ENCODE data around the gene MBNL1.
"Not testable (repeated sequence)": the region's sequence is repeated elsewhere in the genome, so short reads cannot be mapped to it uniquely, and the experiment has no call there.

MBNL1 gene

DNA sequence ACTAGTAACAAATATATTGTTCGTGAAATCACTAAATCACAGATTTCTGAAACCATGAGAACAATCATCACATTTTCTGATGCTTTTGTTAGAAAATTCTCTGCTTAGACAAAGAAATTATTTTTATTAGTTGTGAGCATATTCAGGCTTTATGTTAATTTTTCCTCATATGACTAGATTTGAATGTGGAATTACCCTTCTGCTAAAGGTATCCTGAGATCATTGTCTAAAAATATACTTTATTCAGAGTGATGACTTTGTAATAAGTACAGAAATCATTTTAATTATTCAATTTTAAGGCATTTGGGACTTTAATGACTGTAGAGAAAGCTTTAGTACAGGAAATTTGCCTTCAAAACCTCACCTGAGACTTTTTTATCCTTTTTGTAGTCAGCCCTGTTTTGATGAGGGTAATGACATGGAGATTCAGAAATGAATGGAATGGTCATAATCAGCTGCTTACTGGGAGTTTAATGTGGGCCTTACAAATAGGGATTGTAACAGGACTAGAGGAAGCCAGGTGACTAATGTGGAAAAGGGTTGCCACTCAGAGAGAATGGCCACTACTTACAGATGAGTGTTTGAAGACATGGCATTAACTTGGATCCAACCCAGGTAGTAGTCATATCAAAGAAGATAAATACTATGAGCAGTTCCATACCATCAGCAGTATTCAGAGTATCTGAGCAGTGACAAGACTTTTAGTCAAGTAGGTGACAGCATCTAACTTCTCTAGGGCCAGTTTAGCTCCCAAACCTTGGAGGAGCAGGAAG lies 148.3 kb downstream of the MBNL1 start:
- no peak for DNase-seq

DNA sequence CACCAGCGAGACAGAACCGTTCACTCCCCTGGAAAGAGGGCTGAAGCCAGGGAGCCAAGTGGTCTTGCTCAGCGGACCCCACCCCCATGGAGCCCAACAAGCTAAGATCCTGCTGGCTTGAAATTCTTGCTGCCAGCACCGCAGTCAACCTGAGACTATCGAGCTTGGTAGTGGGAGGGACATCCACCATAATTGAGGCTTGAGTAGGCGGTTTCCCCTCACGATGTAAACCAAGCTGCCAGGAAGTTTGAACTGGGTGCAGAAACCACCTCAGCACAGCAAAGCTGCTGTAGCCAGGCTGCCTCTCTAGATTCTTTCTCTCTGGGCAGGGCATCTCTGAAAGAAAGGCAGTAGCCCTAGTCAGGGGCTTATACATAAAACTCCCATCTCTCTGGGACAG lies 151.0 kb downstream of the MBNL1 start:
- DNase-seq: no peak

DNA sequence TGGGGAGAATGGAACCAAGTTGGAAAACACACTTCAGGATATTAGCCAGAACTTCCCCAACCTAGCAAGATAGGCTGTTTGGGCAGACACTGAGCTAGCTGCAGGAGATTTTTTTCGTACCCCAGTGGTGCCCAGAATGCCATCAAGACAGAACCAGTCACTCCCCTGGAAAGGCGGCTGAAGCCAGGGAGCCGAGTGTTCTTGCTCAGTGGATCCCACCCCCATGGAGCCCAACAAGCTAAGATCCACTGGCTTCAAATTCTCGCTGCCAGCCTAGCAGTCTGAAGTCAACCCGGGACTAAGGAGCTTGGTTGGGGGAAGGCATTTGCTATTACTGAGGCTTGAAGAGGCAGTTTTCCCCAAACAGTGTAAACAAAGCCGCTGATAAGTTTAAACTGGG lies 152.4 kb downstream of the MBNL1 start:
- no peak for DNase-seq

DNA sequence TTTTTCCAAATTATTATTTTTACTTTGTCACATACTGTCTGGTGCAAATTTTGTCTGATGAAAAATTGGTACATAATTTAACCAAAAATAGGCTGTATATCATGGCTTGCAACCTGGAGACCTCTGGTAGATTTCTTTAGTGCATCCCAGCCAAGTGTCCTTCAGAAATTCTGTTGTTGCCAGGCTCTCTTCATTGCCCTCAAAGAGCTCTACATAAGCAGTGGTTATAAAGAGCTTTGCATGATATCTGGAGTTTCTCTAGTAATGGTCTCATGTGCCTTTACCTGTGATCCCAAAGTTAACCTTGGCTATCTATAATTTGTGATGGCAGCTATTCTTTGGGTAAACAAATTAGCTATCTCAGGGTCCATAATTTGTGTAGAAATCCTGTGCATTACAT lies 157.7 kb downstream of the MBNL1 start:
- no peak for DNase-seq

DNA sequence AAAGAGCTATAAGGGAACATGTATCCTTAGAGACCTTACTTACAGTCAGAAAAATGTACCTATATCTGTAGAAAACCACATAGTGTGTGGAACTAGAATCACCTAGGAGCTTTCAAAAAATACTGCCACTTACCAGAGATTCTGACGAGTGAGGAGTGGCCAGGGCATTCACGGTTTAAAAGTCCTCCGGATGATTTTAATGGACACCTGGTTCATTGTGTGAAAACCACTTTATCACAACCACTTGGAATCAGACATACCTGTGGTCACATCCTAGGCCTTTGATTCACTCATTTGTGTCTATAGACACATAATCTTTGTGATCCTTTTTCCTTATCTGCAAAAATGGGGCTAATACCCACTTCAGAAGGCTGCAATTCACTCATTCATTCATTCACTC lies 159.8 kb downstream of the MBNL1 start:
- no peak for DNase-seq

DNA sequence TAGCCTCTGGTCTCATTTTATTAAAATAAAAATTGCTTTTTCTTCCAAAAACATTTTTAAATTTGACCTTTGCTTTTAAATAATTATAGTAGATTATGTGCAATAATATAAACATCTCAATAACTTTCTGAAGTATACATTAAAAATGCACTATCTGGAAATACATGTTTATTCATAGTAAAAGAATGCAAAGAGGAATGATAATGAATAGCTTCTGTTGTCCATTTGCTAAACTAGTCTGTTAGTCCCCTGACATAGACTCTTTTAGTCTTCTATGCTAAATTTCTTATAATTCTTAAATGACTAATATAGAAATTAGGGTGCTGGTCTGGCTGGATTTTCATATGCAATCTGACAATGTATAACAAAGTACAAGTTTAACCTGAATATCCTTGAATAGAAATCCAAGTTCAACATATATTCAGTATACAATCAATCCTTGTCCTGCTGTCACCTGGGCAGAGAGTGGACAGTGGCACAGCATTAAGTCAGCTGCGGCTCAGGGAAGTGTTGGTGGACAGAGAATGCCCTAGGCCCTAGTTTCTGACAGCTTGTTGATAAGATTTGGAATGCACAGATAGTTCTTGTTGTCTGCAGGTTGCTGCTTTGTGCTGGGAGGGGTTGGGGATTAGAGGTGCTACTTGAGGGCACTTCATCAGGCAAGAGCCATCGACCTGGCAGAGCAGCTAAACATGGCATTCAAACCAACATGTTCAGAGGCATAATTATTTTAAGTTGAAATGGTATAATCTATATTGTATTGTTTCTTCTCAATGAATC lies 161.7 kb downstream of the MBNL1 start:
- DNase-seq: no peak

DNA sequence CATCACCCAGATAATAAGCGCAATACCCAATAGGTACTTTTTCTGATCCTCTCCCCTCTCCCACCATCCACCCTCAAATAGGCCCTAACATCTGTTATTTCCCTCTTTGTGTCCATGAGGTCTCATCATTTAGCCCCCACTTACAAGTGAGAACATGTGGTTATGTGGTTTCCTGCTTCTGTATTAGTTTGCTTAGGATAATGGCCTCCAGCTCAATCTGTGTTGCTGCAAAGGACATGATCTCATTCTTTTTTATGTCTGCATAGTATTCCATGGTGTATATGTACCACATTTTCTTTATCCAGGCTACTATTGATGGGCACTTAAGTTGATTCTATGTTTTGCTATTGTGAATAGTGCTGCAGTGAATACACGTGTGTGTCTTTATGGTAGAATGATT lies 165.4 kb downstream of the MBNL1 start:
- DNase-seq: no peak

DNA sequence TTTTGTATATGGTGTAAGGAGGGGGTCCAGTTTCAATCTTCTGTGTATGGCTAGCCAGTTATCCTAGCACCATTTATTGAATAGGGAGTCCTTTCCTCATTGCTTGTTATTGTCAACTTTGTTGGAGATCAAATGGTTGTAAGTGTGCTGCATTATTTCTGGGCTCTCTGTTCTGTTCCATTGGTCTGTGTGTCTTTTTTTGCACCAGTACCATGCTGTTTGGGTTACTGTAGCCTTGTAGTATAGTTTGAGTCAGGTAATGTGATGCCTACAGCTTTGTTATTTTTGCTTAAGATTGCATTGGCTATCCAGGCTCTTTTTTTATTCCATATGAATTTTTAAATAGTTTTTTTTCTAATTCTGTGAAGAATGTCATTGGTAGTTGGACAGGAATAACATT lies 166.5 kb downstream of the MBNL1 start:
- not testable (repeated sequence) for DNase-seq

DNA sequence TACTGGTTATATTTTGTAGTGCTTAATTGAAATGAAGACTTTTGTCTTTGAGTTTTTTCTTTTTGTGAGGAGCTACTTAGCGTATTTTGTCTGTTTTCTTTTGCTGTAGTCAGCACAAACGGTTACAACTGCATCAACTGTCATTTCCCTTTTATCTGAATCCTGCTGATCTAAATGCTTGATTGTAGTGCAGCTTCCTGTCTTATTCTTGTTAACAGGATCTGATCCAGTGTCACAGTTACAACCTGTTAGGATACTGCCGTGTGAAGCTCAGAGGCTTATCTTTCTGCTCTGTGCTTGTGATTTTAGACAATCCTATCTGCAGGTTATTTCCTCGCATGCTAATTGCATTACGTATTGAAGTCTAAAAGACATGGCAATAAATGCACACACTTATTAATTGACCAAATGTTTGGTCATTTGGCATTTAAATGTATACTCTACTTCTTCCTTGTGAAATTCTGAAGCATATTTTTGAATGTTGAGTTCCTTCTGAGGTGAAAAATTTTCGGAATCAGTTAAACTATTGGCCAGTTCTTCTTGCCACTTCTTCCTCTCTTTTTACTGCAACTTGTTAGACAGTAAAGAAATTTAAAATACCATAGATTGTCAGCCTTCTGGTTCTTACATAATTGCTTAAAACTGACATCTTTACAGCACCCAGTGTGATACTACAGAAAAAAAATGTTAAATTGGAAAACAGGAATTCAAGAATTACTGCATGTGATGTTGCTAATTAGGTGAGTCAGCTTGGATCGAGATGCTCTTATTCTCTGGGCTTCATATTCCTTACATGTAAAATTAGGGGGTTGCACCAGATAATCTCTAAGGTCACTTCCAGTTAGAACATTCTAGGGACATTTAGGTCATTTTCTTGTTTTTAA lies 168.2 kb downstream of the MBNL1 start:
- DNase-seq: no peak

DNA sequence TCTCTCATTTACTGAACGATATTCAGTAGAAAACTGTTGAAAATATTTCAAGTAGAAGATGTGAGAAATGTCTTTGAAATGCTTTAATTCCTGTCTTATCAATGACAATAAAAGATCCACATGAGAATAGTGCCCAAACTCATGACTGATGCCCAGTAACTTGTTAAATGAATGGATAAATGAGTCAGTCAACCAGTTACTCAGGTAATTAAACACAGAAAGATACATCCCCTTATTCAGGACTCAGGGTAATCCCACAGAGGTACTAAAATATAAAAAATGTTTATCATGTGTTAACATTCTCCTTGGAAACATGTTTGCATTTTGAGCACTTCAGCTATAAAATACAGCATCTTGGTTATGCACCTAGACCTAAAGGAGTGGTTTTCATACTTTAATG lies 169.5 kb downstream of the MBNL1 start:
- no peak for DNase-seq

DNA sequence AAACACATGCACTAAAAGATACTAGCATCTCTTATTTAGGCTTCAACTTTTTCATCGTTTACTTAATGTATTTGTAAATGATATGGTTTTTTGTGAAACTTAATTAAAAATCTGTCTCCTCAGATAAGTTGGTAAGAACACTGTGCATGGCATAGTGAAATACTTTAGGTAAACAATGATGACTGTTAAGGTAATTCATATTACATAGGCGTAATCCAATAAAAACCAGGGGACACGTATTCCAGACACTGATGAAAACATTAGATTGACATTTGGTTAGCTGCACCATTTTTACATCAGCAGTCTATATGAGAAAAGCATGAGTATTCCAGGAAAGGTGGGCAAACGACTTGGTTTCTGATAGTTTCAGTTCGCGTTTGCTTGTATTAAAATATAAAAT lies 170.0 kb downstream of the MBNL1 start:
- no peak for DNase-seq

DNA sequence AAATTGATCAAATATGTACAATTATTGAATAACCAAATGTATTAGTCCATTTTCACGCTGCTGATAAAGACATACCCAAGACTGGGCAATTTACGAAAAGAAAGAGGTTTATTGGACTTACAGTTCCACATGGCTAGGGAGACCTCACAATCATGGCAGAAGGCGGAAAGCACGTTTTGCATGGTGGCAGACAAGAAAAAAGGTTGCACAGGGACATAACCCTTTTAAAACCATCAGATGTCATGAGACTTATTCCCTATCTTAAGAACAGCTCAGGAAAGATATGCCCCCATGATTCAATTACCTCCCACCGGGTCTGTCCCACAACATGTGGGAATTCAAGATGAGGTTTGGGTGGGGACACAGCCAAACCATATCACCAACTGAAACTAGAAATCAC lies 171.5 kb downstream of the MBNL1 start:
- not testable (repeated sequence) for DNase-seq

DNA sequence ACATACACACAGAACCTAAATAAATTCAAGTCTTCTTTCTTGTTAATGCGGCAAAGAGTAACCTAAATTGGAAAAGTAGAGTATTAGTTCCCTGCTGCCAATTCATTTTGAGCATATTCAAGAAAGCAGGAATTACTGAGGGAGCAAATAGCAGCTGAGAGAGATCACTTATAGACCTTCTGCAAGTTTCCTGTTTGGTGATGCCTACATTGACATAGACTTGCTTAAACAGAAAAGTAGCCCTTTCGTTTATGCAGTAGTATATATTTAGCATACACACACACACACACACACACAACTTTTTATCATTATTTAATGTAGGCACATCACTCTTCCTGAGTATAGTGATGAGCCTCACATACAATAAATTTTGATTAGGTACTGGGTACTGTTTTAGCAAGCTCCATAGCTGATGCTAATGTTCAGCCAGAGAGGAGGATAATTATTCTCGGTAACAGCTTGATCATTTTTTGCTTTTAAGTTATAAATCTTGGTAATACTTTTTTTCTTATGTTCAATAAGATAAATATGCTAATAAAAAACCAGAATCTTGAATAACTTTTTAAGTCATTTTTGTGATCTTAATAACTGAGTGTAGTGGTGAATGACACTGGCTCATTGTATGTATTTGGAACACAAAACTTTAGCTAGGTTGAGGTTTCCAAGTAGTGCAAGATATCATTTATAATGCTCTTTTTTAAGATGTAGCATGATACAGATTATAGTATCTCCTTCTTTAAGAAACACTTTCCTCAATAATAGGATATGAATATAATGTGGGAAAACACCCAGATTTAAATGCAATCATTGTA lies 174.7 kb downstream of the MBNL1 start:
- DNase-seq: no peak

DNA sequence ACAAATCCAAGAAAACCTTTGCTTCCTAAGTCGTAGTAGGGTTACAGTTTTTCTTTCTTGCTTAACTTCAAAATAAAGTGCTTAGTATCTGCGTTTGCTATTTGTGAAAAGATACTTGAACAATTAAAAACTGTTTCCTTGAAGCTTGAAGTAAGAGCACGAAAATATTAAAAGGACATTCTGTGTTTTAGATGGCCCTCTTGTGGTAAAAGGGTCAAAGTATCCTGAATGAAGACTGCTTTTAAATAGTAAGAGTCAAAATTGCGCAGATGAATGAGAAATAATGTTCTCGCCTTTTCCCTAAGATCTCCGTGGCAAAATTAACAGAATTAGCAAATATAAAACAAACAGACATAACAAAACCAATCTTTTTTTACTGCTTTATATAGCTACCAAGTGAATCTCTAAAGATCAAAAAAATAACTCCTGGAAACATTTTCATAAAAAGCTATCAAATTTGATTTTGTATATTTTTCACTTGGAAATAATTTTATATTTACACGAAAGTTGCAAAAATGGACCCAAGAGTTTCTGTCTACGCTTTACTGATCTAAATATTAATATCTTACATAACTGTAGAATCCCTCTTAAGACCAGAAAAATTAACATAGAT lies 175.4 kb downstream of the MBNL1 start:
- DNase-seq: no peak

DNA sequence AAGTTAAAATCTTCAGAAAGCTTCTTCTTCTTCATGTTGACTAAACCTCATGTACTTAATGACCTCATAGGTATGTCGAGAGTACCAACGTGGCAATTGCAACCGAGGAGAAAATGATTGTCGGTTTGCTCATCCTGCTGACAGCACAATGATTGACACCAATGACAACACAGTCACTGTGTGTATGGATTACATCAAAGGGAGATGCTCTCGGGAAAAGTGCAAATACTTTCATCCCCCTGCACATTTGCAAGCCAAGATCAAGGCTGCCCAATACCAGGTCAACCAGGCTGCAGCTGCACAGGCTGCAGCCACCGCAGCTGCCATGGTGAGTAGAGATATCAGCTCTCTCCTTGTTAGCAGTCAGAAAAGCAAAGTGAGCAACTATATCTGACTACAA lies 176.5 kb downstream of the MBNL1 start:
- DNase-seq: no peak

DNA sequence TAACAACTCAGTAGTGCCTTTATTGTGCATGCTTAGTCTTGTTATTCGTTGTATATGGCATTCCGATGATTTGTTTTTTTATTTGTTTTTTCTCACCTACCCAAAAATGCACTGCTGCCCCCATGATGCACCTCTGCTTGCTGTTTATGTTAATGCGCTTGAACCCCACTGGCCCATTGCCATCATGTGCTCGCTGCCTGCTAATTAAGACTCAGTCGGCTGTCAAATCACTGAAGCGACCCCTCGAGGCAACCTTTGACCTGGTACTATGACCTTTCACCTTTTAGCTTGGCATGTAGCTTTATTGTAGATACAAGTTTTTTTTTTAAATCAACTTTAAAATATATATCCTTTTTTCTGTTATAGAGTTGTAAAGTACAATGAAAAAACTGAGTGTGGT lies 177.8 kb downstream of the MBNL1 start:
- no peak for DNase-seq

DNA sequence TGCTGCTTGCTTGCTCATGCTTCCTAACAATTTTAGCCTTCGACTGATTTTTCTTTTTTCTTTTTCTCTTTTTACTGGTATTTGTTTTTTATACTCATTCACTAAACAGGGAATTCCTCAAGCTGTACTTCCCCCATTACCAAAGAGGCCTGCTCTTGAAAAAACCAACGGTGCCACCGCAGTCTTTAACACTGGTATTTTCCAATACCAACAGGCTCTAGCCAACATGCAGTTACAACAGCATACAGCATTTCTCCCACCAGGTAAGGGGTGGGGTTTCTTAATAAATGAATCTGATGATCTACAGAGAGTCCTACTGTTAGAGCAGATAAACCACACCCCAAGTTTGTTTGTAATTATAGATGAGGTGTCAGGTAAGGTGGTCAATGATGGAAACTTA lies 178.8 kb downstream of the MBNL1 start:
- no peak for DNase-seq

DNA sequence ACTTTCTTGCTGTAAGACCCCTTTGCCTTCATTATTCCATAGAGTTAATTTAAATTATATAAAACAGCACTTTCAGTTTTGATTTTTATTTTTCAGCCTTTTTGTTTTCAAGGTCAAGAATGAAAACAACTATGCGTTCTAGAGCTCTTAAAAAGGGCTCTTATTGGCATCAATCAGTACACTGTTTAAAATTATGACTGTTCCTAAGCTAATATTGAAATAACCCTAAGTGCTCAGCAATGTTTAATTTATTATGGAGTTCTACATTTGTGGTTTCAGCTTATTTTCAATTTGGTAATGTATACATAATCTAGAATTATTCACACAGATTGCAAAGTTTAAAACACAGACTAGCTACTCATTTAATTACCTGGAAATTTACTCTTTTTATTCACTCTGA lies 179.4 kb downstream of the MBNL1 start:
- DNase-seq: no peak

DNA sequence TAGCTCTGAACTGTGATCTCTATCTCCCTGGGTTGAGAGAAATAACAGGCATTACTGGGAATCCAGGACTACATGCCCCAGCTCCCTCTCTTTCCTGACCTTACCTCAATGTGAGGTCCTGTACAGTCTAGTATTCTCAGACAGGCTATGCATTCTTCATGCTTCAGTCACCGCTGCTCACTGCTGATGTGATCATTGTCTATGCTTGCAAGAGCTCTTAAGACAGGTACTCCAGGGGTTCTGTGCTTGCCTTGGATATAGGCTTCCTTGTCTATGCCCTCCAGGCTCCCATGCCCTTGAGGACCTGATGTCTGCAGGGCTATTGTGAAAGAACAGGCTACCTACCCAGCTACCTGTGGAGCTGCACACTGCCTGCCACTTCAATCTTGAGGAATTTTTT lies 183.6 kb downstream of the MBNL1 start:
- no peak for DNase-seq

DNA sequence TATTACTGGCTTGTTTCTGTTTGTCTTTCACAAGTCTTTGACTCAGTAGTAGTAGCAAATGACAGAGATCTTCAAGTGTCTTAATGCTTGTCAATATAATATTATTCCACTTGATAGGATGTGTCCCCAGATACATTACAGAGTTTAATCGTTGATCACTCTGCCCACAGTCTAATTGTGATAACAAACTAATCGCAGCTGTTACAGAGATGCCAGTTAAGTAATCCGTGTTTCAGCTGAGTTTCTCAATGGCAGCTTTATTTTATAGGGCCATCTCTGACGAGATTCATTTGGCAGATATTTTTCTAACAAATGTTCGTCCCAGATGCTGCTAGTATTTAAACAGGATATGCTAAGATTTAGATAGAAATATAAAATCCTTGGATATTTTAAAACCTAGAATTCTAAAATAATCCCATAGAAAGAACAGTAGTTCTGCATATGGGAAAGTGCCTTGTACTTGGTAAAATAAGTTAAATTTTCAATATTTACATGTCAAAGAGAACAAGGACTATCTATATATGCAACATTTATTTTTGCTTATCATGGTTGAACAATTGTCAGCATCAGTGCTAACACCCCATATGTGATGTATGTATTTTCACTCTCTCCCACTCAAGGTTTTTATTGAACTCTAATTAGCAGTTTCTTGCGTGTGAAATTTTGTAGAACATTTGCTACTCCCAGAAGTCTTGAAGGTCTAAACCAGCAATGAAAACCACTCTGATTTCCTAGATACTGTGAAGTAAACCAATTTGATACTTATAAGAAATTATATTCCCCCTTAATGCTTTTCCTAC lies 185.5 kb downstream of the MBNL1 start:
- no peak for DNase-seq

DNA sequence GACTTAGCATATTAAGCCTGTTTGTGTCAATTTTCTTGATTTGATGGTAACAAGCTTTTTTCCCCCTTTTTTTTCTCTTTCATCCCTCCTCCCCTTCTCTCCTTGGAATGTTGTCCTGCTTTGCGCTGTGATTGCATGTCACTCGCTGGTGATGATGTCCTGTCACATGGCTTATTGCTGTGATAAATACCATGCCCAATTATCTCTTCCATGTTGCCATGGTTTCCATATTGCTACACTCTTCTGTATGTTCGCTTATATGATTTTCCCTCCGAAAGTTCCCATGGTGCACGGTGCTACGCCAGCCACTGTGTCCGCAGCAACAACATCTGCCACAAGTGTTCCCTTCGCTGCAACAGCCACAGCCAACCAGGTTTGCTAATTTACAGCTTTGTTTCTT lies 187.3 kb downstream of the MBNL1 start:
- DNase-seq: no peak
